OCI-LY1 (cell line): ENCODE results near the gene CEMIP.

ENCODE experiments used
- H2AFZ ChIP-seq: fragments of 200-600 bp; sonication (generic), shearing (Covaris generic); 2 replicates; pipeline ENCODE4 v1.6.0; 2014; ENCODE audit warnings: antibody characterized with exemption, mild to moderate bottlenecking, low read length
- H3F3A ChIP-seq: fragments of 200-600 bp; sonication (generic), shearing (Covaris generic); 2 replicates; pipeline ENCODE4 v1.6.0; 2014; ENCODE audit warnings: mild to moderate bottlenecking, antibody characterized with exemption, low read length, moderate library complexity; ENCODE audit not compliant: insufficient read depth
- H3K27ac ChIP-seq: fragments of 200-600 bp; sonication (generic); 2 replicates; pipeline ENCODE4 v1.5.1; 2014; ENCODE audit warnings: low read length, mixed run types, mild to moderate bottlenecking, low read depth; ENCODE audit not compliant: poor library complexity, severe bottlenecking
- H3K27me3 ChIP-seq: fragments of 200-600 bp; sonication (generic); 2 replicates; pipeline ENCODE4 v1.6.0; 2014; ENCODE audit warnings: antibody characterized with exemption, mild to moderate bottlenecking, low read length, moderate library complexity; ENCODE audit not compliant: insufficient read depth
- H3K36me3 ChIP-seq: fragments of 200-600 bp; sonication (generic); 2 replicates; pipeline ENCODE4 v1.6.1; 2014; ENCODE audit warnings: mild to moderate bottlenecking, antibody characterized with exemption, low read length, moderate library complexity, mixed read lengths; ENCODE audit not compliant: insufficient read depth
- H3K4me1 ChIP-seq: fragments of 200-600 bp; sonication (generic); 2 replicates; pipeline ENCODE4 v1.5.1; 2014; ENCODE audit warnings: mild to moderate bottlenecking, low read length, moderate library complexity; ENCODE audit not compliant: insufficient read depth, severe bottlenecking
- H3K4me2 ChIP-seq: fragments of 200-600 bp; sonication (generic), shearing (Covaris generic); 2 replicates; pipeline ENCODE4 v1.6.1; 2014; ENCODE audit warnings: low read length
- H3K4me3 ChIP-seq: fragments of 200-600 bp; sonication (generic); 2 replicates; pipeline ENCODE4 v1.5.1; 2014; ENCODE audit warnings: low read length, low read depth, mild to moderate bottlenecking, mixed read lengths; ENCODE audit not compliant: poor library complexity, severe bottlenecking
- H3K79me2 ChIP-seq: fragments of 200-600 bp; shearing (Covaris generic); 2 replicates; pipeline ENCODE4 v1.6.1; 2016; ENCODE audit warnings: mixed run types, low read length, mixed read lengths; ENCODE audit not compliant: insufficient read depth
- H3K9ac ChIP-seq: fragments of 200-600 bp; sonication (generic), shearing (Covaris generic); 2 replicates; pipeline ENCODE4 v1.6.1; 2014; ENCODE audit warnings: mild to moderate bottlenecking, low read length, mixed read lengths
- H3K9me2 ChIP-seq: fragments of 200-600 bp; sonication (generic), shearing (Covaris generic); 2 replicates; pipeline ENCODE4 v1.6.1; 2014; ENCODE audit warnings: low read depth, mild to moderate bottlenecking, low read length, mixed read lengths
- H3K9me3 ChIP-seq: fragments of 200-600 bp; shearing (Covaris generic); 2 replicates; pipeline ENCODE4 v1.6.1; 2014; ENCODE audit warnings: low read length, mixed read lengths
- H4K20me1 ChIP-seq: fragments of 200-600 bp; sonication (generic), shearing (Covaris generic); 2 replicates; pipeline ENCODE4 v1.6.0; 2016; ENCODE audit warnings: mild to moderate bottlenecking, low read length; ENCODE audit not compliant: insufficient read depth
- CTCF ChIP-seq: fragments of 200-600 bp; sonication (generic), shearing (Covaris generic); IDR thresholded peaks from 2 replicates; pipeline ENCODE4 v1.5.1; 2017; ENCODE audit warnings: mild to moderate bottlenecking, antibody characterized with exemption, low read length, moderate library complexity, mixed read lengths
- EZH2 ChIP-seq: fragments of 200-600 bp; sonication (generic), shearing (Covaris generic); IDR thresholded peaks from 2 replicates; pipeline ENCODE4 v1.8.0; 2017; ENCODE audit warnings: borderline replicate concordance, mixed run types, mild to moderate bottlenecking, antibody characterized with exemption, low read length, moderate library complexity, mixed read lengths

Gene CEMIP

GRCh38 chr15:80854104-80854503 lies 74.9 kb downstream of the CEMIP start:
- no peaks in the 10 kb centered on the region for H3K36me3 ChIP-seq
- TF ChIP-seq CTCF, result no peak
- H3K27ac ChIP-seq, result no peak overlapping the region

GRCh38 chr15:80855206-80855605 lies 76.0 kb downstream of the CEMIP start:
- H3K79me2 ChIP-seq, result no peaks in the 10 kb centered on the region
- H3K4me2 ChIP-seq, result no peak overlapping the region
- H4K20me1 ChIP-seq, result no peaks in the 10 kb centered on the region
- H2AFZ ChIP-seq, result no peak overlapping the region
- H3K27ac ChIP-seq, result no peak overlapping the region
- no peaks in the 10 kb centered on the region for H3K9me3 ChIP-seq
- H3K9ac ChIP-seq, result no peak overlapping the region
- no peak for TF ChIP-seq CTCF
- TF ChIP-seq EZH2, result no peak
- H3K27me3 ChIP-seq, result no peaks in the 10 kb centered on the region; the same call in 1 of the 2 replicates
- no peaks in the 10 kb centered on the region for H3K9me2 ChIP-seq
- no peaks in the 10 kb centered on the region for H3F3A ChIP-seq
- H3K4me1 ChIP-seq, result no peaks in the 10 kb centered on the region
- H3K4me3 ChIP-seq, result no peak overlapping the region
- H3K36me3 ChIP-seq, result no peaks in the 10 kb centered on the region

More at GRCh38 chr15:80854104-80854503, 74.9 kb downstream of the CEMIP start:
- H3K4me3 ChIP-seq, result no peak overlapping the region
- H3F3A ChIP-seq, result no peaks in the 10 kb centered on the region
- no peaks in the 10 kb centered on the region for H3K27me3 ChIP-seq
- H3K4me2 ChIP-seq, result no peak overlapping the region
- no peaks in the 10 kb centered on the region for H3K9me2 ChIP-seq
- H3K4me1 ChIP-seq, result no peaks in the 10 kb centered on the region
- H3K9ac ChIP-seq, result no peak overlapping the region
- no peaks in the 10 kb centered on the region for H3K79me2 ChIP-seq
- no peaks in the 10 kb centered on the region for H3K9me3 ChIP-seq
- H2AFZ ChIP-seq, result no peak overlapping the region
- H4K20me1 ChIP-seq, result no peaks in the 10 kb centered on the region

GRCh38 chr15:80856400-80856799 lies 77.2 kb downstream of the CEMIP start:
- Histone ChIP-seq H2AFZ (no peak overlapping the region), H3K27ac (no peak overlapping the region), H3F3A (no peaks in the 10 kb centered on the region), H3K4me3 (no peak overlapping the region), H4K20me1 (no peaks in the 10 kb centered on the region), H3K9ac (no peak overlapping the region), H3K4me1 (no peaks in the 10 kb centered on the region), H3K4me2 (no peak overlapping the region), H3K27me3 (no peaks in the 10 kb centered on the region; the same call in 1 of the 2 replicates), H3K9me3 (no peaks in the 10 kb centered on the region), H3K9me2 (no peaks in the 10 kb centered on the region), H3K36me3 (no peaks in the 10 kb centered on the region), H3K79me2 (no peaks in the 10 kb centered on the region)
- no peak for TF ChIP-seq EZH2
- TF ChIP-seq CTCF, result peak; percentile 65
